DMS 273 treated with DMSO at 0.1 percent for 48 hours (cell line): ENCODE measurements around the gene ROBO2.

Experiments
- DNase-seq: peaks from one replicate; lab custom pipeline; 2025; lab: John Stamatoyannopoulos, UW

The ROBO2 gene, protein sequence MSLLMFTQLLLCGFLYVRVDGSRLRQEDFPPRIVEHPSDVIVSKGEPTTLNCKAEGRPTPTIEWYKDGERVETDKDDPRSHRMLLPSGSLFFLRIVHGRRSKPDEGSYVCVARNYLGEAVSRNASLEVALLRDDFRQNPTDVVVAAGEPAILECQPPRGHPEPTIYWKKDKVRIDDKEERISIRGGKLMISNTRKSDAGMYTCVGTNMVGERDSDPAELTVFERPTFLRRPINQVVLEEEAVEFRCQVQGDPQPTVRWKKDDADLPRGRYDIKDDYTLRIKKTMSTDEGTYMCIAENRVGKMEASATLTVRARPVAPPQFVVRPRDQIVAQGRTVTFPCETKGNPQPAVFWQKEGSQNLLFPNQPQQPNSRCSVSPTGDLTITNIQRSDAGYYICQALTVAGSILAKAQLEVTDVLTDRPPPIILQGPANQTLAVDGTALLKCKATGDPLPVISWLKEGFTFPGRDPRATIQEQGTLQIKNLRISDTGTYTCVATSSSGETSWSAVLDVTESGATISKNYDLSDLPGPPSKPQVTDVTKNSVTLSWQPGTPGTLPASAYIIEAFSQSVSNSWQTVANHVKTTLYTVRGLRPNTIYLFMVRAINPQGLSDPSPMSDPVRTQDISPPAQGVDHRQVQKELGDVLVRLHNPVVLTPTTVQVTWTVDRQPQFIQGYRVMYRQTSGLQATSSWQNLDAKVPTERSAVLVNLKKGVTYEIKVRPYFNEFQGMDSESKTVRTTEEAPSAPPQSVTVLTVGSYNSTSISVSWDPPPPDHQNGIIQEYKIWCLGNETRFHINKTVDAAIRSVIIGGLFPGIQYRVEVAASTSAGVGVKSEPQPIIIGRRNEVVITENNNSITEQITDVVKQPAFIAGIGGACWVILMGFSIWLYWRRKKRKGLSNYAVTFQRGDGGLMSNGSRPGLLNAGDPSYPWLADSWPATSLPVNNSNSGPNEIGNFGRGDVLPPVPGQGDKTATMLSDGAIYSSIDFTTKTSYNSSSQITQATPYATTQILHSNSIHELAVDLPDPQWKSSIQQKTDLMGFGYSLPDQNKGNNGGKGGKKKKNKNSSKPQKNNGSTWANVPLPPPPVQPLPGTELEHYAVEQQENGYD (N-terminal part only)

DNA sequence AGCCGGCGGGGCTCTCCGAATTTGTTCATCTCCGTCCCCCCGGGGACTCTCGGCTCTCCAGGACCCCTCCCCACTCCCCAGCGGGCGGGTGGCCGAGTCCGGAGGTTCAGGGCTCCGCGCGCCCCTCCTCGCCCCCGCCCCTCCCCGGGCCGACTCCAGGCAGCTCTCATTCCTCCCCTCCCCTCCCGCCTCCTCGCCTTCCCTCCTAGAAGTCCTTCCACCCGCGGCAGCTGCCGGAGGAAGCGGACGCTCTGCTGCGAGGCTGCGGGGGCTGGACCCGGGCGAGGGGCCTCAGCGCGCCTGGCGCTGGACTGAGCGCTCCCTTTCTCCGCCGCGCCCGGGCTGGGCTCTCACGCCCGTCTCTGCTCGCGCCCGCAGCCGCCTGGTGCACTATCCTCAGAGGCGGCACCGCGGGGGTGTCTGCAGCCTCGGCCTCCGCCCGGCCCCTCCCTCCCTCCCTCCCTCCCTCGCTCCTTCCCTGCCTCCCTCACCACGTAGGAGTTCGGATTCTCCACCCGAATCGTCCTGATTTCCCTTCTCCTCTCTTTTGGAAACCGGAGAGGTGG is at the start of gene ROBO2:
ROBO2 (plus strand) TSS at position 494 of the 566 bp plus-strand sequence. CDS start 687 bp downstream, outside the sequence.
- peak; percentile 36 for DNase-seq

DNA sequence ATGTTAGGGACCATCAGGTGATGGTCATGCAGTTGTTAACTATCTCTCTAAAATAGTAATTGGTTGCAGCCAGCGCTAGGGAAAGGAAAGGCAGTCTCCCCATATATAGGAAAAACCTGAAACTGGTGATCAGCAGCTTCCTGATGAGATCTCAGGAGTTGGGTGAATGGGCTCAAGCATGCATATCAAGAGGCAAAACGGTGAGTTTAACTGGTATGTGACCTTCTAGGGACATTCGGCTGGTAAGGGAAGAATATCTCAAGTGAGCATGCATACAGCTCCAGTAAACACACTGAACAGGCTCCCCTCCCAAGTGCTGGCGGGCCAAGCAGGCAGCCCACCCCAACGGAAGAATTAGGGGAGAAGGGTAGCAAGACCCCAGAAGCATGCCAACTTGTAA is 49.3 kb upstream of the ROBO2 start:
- DNase-seq = no peak

DNA sequence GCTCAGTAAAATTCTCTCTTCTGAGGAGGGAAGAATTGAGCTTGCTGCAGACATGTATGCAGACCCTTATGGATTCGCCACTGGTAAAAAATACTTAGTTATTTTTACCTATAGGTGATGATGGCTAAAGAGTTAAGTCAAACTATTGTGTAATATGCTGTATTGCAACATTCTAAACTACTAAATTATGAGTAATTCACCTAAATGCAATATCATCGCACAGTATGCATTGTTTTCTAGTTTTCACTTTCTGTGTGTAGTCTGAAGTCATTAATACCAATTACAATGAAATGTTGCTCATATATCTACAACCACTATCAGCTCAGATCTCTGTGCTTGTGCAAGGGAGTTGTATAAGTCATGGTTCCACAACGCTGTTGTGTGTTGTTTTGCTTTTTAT is 48.7 kb upstream of the ROBO2 start:
- DNase-seq = no peak

DNA sequence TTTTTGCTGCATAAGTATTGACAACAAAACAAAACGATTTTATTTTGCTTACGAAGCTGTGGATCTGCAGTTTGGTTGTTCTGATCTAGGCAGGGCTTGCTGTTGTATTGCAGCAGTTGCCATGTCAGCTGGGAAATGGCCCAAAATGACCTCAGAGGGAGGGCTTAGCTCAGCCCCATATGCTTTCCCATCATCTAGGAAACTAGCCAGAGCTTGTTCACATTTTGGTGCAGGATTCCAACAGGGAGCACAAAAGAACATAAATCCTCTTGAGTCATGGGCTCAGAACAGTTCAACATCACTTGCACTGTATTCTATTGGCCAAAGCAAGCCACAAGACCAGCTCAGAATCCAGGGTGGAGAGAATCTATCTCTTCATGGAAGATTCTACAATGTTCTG is 42.2 kb upstream of the ROBO2 start:
- no peak for DNase-seq

DNA sequence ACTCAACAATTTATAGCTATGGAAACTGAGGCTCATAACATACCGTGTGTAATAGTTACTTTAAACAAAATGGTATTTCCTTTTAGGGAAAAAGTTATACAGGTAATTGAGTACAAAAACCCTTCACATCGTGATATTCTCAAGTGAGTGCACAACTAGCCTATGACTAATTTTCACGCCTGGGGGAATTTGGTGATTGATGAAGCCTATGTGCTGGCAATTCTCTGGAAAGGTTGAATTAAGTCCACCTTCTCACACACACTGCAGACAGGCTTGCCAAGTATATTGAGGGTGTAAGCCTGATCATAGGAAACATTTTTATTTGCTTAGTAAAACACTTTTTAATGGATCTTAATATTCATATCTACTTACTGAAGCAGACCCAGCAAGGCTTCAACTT is 41.3 kb upstream of the ROBO2 start:
- DNase-seq = no peak

DNA sequence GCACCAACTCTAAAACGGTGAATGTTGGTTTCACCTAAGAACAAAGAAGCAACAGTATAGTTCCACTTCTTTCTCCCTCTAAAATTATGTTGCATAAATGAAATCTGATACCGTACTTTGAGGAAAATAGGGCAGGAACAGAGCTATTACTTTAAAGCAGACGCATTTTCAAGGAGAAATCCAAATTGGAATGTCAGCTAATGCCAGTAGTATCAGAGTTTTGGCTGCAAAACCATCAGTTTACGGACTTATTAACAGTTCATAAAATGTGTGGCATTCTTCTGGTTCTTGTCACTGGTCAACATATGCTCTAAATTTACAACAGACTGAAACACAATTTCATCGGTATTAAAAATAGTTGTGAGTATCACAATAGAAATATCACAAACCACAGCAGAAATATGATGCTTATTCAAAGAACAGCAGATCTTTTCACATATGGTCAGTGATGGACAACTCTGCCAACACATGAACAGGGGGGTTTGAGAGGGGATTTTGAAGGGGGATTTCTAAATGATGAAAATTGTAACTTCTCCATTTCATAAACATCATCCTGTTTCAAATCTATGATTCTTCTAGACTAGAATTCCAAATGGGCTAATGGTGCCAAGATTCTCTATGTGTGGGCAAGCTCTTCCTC is 38.7 kb upstream of the ROBO2 start:
- DNase-seq = no peak

DNA sequence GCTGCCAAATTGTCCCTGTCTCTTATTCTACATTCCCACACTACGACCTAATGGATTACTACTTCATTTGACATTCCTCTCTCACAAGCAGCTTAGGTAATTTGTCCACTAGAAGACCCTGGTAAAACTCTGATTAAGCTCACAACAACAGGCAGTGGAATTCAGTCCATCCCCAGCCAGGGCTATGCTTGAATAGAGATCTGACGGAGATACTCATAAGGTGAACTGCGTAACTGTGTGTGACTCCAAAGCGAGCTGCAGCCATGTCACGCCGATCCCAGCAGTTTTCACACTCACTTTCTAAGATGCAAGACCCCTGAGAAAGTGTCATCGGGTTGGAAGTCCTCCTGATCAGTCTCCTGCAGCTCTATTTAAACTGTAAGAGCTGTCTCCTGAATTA is 25.7 kb upstream of the ROBO2 start:
- DNase-seq = no peak

DNA sequence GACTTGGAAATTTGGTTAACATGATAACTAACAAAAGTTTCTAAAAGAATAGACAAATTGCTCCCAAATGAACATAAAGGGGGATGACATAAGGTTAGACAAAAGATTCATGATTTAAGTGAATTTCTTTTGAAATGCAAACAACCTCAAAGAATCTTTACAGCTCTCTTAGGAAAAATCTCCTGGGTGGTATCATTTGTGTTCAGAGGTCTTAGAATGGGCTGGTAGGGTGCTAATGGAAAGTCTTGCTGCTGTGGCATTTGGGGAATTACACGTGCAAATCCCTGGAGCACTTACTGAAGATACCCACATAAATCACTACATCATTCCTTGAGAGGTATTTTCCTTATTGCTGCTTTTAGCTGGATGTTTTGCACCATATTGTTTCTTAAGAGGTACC is 14.4 kb upstream of the ROBO2 start:
- DNase-seq = no peak

DNA sequence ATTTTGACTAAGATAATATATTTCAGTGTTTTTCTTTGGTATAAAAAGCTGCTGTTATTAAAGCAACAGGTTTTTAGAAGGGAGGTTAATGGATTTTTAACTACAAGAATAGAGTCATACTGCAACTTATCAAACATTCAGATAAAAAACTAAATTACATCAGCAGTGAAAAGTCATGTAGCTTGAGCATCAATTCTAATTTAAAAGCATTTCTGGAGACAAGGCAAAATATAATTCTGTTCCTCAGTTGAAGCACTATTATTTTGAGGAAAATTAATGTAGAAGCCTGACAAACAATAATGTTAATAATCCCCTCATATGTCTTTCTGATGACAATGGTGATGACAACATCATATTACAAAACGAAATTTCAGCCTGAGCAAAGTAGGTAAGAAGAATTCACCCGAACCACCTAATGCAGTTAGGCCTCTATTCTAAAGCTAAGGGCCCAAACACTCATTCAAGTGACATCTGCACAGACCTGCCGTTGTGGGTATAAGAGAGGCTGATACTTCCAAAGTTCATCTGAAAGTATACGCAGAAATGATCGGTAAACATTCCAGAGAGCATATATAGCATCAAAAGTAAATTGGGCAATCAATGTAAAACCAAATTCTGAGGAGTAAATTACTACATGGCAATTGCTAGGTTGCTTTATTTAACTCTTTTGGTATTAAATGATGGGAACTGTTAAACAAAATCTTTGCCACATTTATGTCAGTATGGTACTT is 12.8 kb upstream of the ROBO2 start:
- no peak for DNase-seq

DNA sequence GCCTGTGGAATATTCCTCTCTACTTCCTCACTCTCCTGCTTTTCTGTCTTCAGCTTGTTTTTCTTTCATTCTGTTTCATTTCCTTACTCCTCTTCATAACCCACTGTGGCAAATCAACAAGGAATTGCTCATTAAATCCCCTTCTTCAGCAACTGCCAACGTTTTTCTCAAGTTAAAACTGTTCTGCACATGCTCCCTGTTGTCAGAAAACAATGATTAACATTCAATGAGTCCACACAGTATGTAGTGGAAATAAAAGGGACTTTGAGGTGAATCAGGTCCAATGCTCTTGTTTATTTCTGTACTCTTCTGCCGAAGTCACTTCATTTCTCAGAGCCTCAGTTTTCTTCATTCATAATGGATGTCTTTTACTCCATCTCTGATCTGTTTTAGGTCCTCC is 11.9 kb upstream of the ROBO2 start:
- no peak for DNase-seq

DNA sequence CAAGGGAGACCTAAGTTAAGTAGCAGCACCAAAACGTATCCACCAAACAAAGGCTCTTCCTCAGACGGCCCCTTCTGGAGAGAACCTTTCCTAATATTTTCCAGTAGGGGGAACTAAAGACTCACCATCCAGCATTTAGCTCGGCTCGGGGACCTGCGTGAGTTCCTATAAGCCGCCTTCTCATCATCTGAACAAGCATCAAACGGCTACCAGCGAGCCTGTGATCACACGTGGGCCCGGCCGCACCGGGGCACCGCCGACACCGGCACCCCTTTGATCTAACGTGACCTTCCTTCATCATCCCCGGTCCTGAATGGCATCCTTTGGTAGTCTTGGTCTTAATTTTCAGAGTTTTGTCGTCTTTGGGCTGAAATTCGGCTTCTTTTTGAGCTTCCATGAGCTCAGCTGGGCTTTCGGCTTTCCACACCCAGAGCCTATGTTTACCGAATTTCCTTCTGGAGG is 1.4 kb upstream of the ROBO2 start:
- peak; percentile 61 for DNase-seq

DNA sequence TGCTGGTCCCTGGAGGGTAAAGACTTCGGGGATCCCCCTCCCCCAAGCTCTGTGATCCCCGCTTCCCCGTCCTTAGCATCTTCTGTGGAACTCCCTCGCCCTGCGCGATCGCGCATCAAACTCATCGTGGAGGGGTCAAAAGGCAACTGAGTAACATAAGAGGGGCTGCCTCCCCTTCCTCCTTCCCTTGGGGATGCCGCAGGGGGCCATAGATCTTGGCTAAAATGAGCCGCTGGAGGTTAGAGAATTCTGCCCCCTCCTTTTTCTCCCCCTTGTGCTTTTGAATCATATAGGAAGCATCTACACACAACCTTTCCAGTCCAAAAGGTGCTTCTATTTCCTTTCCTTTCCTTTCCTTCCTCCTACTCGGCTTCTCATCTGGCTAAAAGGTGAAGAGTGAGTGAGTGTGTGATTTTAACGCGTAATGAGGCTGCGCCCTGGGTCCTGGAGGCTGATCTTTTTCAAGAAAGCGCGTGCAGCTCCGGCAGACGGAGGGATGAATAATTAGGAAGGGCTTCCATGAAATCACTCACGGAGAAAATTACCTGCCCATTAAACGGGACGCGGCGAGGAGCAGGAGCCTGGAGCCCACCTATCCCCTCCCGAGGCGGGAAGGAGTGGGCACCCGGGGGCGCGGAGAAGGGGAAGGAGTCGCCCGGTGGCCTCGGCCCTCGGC is 831 bp upstream of the ROBO2 start:
- peak; percentile 56 for DNase-seq

DNA sequence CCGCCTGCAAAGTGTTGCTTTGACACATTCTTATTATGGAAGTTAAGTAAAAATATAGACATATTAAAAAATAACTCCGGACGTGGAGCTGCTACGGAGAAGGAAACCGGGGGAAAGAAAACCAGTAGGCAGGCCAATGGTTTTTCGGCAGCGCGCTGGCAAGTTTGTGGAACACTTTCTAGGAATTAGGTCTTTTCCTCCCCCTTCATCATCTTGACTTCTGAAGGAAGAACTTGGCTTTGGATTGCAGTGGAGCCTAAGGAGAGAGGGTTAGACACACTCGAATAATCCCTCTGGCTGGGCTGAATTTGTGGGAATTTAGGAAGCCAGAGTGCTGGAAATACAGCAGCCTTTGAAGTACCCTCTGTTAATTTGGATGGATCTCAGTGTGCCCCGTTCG is 317 bp downstream of the ROBO2 start:
- DNase-seq = no peak

DNA sequence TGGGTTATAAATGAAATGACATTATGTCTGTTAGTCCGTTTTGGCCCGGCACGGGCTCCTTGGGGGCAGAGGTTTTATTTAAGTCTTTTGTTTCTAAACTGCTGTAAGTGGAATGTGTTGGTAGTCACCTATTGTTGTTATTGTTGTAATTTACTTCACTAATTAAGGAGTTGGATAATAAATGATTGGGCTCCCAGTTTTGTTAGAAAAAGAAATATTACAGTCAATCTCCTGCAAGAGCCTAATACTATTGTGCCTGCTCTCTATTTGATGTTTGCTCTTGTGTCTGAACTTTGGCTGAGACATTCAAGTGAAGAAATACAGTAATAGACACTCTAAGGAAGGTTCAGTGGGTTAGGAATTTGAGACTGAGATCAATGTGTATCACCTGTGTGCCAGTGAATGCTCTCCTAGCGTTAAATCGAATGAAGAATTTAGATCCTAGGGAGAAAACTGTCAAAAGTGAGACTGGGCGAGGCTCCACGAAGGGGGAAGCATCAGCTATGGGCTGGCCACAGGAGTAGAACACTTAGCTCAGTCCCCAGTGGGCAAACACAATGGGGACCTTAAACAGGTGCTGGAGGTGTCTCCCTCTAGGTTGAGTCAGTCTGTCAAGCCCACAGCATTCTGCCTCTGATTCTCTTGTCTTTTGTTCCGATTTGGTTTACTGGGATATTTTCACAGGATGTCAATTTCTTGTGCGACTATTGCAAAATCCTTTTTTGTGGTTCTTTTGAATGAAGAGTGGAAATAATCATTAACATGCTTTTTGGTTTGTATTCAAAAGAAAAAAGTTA is 1.2 kb downstream of the ROBO2 start:
- no peak for DNase-seq

DNA sequence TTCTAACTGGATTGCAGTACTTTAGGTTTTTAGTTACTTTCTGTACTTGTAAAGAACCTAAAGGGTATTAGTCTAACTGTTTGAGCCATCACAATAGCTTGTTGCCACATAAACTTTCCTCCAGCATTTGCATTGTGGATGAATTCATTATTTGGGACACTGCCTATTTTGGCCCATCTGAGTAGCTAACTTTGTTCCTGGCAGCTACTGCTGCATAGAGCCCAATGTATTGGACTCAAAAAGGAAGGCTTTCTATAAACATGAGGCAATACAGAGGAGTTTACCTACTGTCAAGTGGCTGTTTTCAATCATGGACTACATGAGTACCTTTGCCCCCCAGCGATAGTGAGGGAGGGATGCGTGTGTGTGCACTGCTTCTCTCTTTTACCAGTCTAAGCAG is 1.9 kb downstream of the ROBO2 start:
- DNase-seq = no peak

DNA sequence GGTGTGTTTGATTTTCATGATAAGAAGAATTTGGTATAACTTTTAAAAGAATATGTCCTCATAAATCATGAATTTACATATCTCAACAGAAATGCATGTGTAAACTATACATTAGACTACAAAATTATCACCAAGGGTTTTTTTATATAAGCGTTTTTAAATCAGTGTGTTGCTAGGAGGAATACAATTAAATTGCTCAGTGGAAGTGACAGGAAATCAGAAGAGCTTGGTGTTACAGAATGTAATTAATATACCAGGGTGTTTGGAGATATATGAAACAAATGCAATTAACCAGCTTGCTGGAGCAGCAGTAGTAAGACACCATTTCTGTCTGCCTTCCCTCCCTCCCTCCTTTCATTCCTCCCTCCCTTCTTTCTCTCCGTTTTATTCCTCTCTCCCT is 2.4 kb downstream of the ROBO2 start:
- DNase-seq = no peak

DNA sequence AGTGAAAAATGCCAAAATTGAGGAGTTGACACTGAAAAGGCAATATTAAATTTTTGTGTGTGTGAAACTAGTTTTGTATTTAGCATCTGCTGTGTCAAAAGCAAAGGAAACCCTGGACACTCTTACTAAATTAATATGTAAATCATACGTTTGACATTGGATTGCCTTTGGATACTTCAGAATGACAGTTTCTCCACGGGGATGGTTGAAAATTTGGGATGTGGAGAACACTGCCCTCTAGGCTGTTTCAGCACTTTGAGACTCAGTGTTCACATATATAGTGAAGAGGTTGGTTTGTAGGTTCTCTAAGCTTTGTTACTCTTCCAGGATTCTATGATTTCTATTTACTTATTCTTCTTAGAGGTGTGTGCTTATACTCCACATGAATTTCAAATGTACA is 3.0 kb downstream of the ROBO2 start:
- DNase-seq = no peak

DNA sequence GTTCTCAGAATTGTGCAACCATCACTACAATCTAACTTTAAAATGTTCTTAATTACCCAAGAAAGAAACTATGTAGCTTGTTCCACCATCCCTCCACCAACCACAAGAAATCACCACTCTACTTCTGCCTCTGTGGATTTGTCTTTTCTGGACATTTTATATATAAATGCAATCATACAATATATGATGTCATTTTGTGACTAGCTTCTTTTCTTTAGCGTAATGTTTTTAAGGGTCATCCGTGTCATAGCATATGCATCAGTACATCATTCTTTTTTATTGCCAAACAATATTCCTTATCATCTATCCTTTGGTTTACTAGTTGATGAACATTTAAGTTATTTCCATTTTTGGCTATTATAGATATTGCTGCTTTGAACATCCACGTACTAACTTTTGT is 5.8 kb downstream of the ROBO2 start:
- DNase-seq = no peak

DNA sequence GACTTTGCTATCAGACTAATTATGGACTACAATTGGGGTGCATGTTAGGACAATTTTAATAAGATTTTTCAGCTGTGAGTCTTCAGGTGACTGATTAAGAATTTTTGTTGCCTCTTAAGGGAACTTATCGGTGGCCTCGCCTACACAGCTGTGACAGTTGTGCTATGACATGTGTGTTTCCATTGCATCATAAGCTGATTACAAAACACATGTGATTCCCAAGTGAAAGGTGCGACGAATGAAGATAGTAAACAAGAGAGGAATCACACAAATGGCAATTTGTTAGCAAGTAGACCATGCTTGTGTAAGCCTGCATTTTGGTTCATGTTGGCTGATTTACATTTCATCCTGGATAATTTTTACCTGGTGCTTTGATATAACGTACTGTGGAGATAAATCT is 8.3 kb downstream of the ROBO2 start:
- no peak for DNase-seq

DNA sequence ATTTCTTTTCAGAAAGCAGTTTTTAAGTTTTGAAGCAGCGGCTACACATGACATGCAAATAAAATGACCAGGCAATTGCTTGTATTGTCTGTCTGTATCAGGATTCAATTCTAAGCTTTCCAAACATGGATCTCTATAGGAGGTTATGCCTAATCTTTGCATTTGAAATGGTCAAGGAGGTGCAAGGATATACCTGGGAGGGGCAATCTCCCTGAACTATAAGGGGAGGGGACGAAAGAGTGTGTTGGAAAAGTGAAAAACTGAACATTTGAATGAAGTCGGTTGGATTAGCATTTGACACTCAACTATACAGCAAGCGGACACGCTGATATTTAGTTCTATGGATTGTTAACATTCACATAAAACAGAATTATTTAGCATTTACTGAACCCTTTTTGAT is 11.7 kb downstream of the ROBO2 start:
- no peak for DNase-seq
